ENCODE results near the gene GPANK1. TPM values are rescaled to one million over a fixed set of nuclear protein-coding genes. Genes with fewer than 3 reads are reported as not detected.

Gene GPANK1
- total RNA-seq, 3 donors from 2014 or later, result 16.2 to 22.2 (median 20.0) TPM

DNA sequence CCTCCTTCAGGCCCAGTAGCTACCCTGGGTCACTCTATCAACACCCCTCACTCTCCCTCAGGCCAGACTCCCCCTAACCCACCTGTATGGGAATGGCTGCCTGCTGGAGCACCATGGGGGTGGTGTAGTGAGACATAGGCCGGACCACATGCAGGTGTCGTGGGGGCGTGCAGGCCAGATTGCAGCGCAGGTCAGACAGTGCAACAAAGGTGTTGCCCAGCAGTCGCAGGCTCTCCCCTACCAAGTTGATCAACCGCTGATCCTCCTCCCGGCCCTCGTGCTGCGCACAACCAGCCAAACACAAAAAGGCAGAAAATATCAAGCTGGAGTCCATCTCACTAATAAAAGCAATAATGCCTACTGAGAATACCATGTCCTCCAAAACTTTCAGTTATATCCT lies 19.5 kb downstream of the GPANK1 start:
- no peak for DNase-seq (ENCODE audit: low spot score in 2 of 2)
- Histone ChIP-seq H3K4me3 (no peak overlapping the region), H3K4me1 (no peaks in the 10 kb centered on the region), H3K27ac (no peak overlapping the region), H3K36me3 (peaks cover 40% of the 10 kb centered on the region), H3K27me3 (no peaks in the 10 kb centered on the region), H3K9me3 (no peaks in the 10 kb centered on the region)
- no peak for TF ChIP-seq POLR2A (IDR thresholded peaks at IDR 0.05)
- TF ChIP-seq, protein P1, sequence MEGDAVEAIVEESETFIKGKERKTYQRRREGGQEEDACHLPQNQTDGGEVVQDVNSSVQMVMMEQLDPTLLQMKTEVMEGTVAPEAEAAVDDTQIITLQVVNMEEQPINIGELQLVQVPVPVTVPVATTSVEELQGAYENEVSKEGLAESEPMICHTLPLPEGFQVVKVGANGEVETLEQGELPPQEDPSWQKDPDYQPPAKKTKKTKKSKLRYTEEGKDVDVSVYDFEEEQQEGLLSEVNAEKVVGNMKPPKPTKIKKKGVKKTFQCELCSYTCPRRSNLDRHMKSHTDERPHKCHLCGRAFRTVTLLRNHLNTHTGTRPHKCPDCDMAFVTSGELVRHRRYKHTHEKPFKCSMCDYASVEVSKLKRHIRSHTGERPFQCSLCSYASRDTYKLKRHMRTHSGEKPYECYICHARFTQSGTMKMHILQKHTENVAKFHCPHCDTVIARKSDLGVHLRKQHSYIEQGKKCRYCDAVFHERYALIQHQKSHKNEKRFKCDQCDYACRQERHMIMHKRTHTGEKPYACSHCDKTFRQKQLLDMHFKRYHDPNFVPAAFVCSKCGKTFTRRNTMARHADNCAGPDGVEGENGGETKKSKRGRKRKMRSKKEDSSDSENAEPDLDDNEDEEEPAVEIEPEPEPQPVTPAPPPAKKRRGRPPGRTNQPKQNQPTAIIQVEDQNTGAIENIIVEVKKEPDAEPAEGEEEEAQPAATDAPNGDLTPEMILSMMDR (IDR thresholded peaks at IDR 0.05), result no peak
- no peak for TF ChIP-seq POLR2AphosphoS5 (IDR thresholded peaks at IDR 0.05)
- intact Hi-C loops (cut with DNase I; ENCODE audit: low total_unique reads), result no loop called here

- intact Hi-C loops (cut with DNase I; ENCODE audit: low total_unique reads), result no loop called here
- TF ChIP-seq, protein P1 (IDR thresholded peaks at IDR 0.05), result no peak
- no peak for TF ChIP-seq POLR2AphosphoS5 (IDR thresholded peaks at IDR 0.05)
- no peak for TF ChIP-seq POLR2A (IDR thresholded peaks at IDR 0.05)
- no peak overlapping the region for H3K27ac ChIP-seq
- no peaks in the 10 kb centered on the region for H3K9me3 ChIP-seq
- H3K36me3 ChIP-seq, result peaks cover 41% of the 10 kb centered on the region
- no peaks in the 10 kb centered on the region for H3K27me3 ChIP-seq
- no peak for DNase-seq (ENCODE audit: low spot score in 2 of 2)
- H3K4me1 ChIP-seq, result no peaks in the 10 kb centered on the region
- no peak overlapping the region for H3K4me3 ChIP-seq
Observed at GRCh38 chr6:31643818-31644454, 20.9 kb downstream of the GPANK1 start.

DNA sequence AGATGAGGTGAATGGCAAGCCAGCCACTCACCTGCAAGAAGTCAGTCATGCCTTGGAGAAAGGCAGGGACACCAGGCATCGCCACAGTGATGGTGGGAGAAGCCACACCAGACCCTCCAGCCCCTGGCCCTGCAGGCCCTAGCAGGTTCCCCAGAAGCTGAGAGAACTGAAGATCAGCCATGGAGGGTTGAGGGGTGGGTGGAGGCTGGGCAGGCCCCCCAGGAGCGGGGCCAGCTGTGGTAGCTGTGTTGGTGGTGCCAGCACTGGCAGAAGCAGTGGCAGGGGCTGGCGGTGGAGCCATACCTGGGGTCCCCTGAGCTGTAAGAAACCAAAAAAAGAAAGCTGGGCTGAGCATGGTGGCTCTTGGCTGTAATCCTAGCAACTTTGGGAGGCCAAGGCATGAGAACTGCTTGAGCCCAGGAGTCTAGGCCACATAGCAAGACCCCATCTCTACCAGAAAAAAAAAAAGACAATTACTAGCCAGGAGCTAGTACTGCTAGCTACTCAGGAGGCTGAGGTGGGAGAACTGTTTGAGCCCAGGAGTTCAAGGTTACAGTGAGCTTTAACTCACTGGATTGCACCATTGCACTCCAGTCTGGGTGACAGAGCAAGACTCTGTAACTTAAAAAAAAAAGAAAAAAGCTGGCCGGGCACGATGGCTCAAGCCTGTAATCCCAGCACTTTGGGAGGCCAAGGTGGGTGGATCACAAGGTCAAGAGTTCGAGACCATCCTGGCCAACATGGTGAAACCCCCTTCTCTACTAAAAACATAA lies 21.8 kb downstream of the GPANK1 start:
- Histone ChIP-seq H3K9me3 (no peaks in the 10 kb centered on the region), H3K27me3 (no peaks in the 10 kb centered on the region), H3K4me3 (no peak overlapping the region), H3K27ac (no peak overlapping the region), H3K36me3 (peaks cover 40% of the 10 kb centered on the region), H3K4me1 (no peaks in the 10 kb centered on the region)
- intact Hi-C loops (cut with DNase I; ENCODE audit: low total_unique reads), result no loop called here
- TF ChIP-seq, protein P1 (IDR thresholded peaks at IDR 0.05), result no peak
- TF ChIP-seq POLR2A (IDR thresholded peaks at IDR 0.05) (no peak), POLR2AphosphoS5 (IDR thresholded peaks at IDR 0.05) (no peak)
- no peak for DNase-seq (ENCODE audit: low spot score in 2 of 2)

DNA sequence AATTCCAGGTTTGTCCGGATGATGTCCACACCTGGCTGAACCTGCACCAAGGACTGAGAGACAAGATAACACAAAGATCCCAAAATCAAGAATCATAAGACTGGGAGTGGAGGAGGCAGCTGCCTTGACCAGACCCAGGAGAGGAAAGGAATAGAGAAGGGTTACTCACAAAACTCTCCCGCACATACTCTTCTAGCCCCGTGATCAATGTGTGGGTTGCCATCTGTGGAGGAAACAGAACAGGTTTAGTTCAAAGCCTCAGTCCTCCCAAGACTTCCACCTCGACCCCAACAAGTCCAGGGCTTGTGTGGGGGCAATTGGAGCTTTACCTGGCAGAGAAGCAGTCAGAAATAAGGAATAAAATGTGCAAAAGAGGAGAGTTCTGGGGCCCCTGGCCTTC lies 23.4 kb downstream of the GPANK1 start:
- TF ChIP-seq POLR2A (IDR thresholded peaks at IDR 0.05) (no peak), POLR2AphosphoS5 (IDR thresholded peaks at IDR 0.05) (no peak)
- TF ChIP-seq, protein P1 (IDR thresholded peaks at IDR 0.05), result no peak
- Histone ChIP-seq H3K4me1 (no peaks in the 10 kb centered on the region), H3K27ac (no peak overlapping the region), H3K4me3 (no peak overlapping the region), H3K9me3 (no peaks in the 10 kb centered on the region), H3K27me3 (no peaks in the 10 kb centered on the region), H3K36me3 (peaks cover 40% of the 10 kb centered on the region)
- intact Hi-C loops (cut with DNase I; ENCODE audit: low total_unique reads), result no loop called here
- DNase-seq (ENCODE audit: low spot score in 2 of 2), result no peak

- Histone ChIP-seq H3K4me3 (no peak overlapping the region), H3K9me3 (no peaks in the 10 kb centered on the region), H3K4me1 (no peaks in the 10 kb centered on the region), H3K27me3 (no peaks in the 10 kb centered on the region), H3K27ac (no peak overlapping the region), H3K36me3 (peaks cover 40% of the 10 kb centered on the region)
- DNase-seq (ENCODE audit: low spot score in 2 of 2), result no peak
- TF ChIP-seq POLR2AphosphoS5 (IDR thresholded peaks at IDR 0.05), result no peak
- no peak for TF ChIP-seq POLR2A (IDR thresholded peaks at IDR 0.05)
- TF ChIP-seq, protein P1 (IDR thresholded peaks at IDR 0.05), result no peak
- intact Hi-C loops (cut with DNase I; ENCODE audit: low total_unique reads), result no loop called here
Observed at GRCh38 chr6:31640612-31641011, 24.2 kb downstream of the GPANK1 start.

Measured in breast epithelium (tissue), 4 donors.